ENCODE results near the gene SUGP2.
A peak's percentile ranks its signal among the peaks of the same experiment; 100 is the strongest.

SUGP2 gene

DNA sequence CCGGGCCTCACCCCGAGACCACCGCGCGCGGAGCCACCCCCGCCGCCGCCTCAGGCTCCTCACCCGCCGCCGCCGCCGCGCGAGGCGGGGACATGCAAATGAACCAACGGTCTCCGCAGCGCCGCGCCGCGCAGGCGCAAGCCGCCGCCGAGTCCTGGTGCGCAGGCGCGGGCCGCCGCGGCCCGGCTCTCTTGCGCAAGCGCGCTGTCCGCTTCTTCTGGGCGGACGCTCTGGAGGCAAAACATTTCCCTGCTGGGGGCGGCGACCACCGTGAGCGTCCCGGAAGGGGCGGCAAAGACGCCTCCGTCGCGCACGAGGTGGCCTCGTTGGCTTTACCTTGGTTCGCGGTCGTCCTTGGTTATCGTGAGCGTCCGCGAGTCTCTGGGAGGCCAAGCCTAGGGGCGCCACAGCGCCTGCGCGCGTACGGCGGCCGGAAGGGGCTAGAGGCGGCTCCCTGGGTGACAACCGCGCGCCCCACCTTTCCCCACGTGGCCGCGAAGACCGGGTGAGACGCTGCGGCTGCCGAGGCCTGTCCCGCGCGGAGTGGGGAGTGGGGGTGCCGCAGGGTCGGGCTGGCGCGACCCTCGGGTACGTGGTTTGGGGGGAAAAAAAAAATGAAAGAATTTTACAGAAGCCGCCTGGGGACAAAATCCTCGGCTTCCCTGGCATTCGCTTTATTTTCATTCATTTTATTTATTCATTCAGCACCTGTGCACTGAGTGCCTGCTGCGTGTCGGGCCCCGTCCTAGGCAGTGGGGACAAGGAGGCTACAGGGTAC is at the start of gene SUGP2, which contains the start of gene ARMC6:
SUGP2 (minus strand) TSS at position 92 of the 778 bp plus-strand sequence. CDS start 2,446 bp downstream, outside the sequence.
ARMC6 (plus strand) TSS at position 178 of the 778 bp plus-strand sequence. CDS start 607 bp downstream, outside the sequence.
- DNase-seq (ENCODE audit: low read depth, low spot score), result peak; percentile 78

GRCh38 chr19:19081642-19082151 is 48.4 kb upstream of the SUGP2 start:
- no peak for DNase-seq (ENCODE audit: low read depth, low spot score)

DNA sequence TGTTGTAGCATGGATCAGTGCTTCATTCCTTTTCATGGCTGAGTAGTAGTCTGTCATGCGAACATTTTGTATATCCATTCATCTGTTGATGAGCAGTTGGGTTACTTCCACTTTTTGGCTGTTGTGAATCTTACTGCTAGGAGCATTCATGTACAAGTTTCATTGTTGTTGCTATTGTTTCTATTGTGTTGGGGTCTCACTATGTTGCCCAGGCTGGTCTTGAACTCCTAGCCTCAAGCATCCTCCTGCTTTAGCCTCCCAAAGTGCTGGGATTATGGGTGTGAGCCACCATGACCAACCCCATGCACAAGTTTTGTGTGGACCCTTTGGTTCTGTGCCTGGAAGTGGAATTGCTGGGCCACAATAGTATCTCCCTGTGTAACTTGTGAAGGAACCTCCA is 46.3 kb upstream of the SUGP2 start:
- DNase-seq (ENCODE audit: low read depth, low spot score), result no peak

DNA sequence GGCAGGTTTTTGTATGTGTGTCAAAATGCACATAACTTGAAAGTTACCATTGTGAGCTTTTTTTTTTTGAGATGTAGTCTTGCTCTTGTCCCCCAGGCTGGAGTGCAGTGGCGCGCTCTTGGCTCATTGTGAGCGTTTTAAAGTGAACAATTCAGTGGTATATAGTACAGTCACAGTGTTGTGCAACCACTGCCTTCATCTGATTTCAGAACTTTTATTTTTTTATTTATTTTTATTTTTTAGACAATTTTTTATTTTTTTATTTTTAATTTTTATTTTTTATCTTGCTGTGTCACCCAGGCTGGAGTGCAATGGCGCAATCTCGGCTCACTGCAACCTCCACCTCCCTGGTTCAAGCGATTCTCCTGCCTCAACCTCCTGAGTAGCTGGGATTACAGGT is 45.5 kb upstream of the SUGP2 start:
- no peak for DNase-seq (ENCODE audit: low read depth, low spot score)

GRCh38 chr19:19077103-19077502 is 43.8 kb upstream of the SUGP2 start:
- DNase-seq (ENCODE audit: low read depth, low spot score), result no peak

- DNase-seq (ENCODE audit: low read depth, low spot score), result no peak
Measured at GRCh38 chr19:19076476-19076875, 43.2 kb upstream of the SUGP2 start.

GRCh38 chr19:19075126-19075525 is 41.8 kb upstream of the SUGP2 start:
- no peak for DNase-seq (ENCODE audit: low read depth, low spot score)

GRCh38 chr19:19074196-19074882 is 41.0 kb upstream of the SUGP2 start:
- DNase-seq (ENCODE audit: low read depth, low spot score), result no peak

DNA sequence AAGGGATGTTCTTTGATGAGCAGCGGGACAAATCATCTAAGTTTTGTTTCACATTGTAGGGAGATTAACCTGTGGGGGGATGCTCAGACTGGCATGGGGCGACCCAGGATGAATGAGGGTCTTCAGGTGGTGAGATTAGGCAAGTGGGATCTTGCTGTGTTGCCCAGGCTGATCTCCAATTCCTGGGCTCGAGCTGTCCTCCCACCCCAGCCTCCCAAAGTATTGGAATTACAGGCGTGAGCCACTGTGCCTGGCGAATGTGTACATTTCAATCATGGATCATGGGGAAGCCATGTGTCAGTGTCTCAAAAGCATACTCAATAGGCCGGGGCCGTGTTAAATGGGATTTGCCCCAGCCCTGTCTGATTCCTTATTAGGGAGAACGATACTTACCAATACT is 38.6 kb upstream of the SUGP2 start:
- no peak for DNase-seq (ENCODE audit: low read depth, low spot score)

- DNase-seq (ENCODE audit: low read depth, low spot score), result no peak
Measured at GRCh38 chr19:19068659-19069654, 35.6 kb upstream of the SUGP2 start.

DNA sequence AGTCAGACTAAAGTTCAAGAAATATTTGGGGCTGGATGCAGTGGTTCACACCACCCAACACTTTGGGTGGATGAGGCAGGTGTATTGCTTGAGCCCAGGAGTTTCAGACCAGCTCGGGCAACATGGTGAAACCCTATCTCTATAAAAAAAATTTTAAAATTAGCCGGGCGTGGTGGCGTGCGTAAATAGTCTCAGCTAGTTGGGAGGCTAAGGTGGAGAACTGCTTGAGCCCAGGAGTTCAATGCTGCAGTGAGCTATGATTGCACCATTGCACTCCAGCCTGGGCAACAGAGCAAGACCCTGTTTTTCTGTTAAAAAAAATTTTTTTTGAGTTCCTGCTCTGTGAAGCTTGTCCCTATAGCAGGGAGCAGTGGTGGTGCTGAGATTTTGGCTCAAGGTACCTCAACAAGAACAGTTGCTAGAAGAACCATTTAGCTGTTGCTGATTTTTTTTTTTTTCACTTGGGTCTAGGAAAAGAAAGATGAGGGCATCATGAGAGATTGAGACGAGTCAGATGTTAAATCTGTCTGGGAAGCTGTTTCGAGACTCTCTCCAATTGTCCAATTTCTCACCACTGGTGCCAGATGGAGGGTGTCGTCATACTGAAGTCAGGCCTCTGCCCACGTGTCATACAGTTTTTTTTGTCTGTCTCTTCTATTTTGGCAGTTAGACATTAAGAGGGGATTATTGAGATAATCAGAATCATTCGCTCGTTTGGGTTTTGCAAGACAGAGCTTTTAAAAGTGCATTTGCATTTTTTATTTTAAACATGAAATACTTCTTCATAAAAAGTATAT is 34.2 kb upstream of the SUGP2 start:
- no peak for DNase-seq (ENCODE audit: low read depth, low spot score)

DNA sequence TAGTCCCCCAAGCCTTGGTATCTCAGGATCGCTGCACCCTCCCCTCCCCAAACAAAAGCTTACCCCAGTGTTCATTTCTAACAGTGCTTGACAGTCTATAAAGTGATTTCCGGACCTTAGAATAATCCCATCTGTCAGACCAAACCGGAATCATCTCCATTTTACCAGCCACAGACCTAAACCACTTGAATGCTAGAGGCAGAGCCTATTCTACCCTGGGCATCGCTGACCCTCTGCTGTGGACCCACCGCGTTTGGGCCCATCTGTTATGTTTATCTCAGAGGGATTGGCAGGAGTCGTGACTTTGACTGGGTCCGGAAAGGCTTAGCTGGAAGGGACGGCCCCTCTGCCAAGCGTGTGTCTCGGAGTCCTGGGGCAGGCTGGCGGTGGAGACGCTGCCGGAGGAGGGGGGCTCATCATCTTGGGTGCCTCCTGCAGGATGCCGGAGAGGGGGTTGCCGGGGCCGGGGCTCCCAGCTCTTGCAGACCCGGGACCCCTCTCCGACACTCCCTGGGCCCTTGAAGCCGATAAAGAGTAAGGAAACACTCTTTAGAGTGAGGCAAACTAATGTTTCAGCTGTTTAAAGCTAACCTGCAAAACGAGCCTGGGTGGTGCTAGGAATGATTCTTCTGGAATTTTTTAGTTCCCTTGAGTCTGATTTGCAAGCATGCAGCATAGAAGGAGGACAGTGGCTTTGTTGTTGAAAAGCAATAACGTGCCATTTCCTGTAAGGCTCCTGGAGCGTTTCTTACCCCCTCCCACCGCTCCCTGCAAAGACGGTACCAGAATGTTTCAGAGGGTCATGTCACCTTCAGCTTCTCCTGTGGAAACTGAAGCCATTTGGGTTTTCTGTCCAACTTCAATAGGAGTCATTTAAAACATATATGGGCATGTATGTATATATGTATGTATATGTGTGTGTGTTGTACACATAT is 31.8 kb upstream of the SUGP2 start:
- no peak for DNase-seq (ENCODE audit: low read depth, low spot score)

GRCh38 chr19:19064098-19064722 is 30.9 kb upstream of the SUGP2 start:
- DNase-seq (ENCODE audit: low read depth, low spot score), result no peak

- peak; percentile 99 for DNase-seq (ENCODE audit: low read depth, low spot score)
Measured at GRCh38 chr19:19063183-19064097, 30.1 kb upstream of the SUGP2 start, which contains the start of gene SLC25A42. Gene SLC25A42, plus strand, starts transcription at chr19:19063994. Its CDS starts 32,131 bp downstream, at chr19:19096125.

- no peak for DNase-seq (ENCODE audit: low read depth, low spot score)
Measured at GRCh38 chr19:19062454-19063182, 29.3 kb upstream of the SUGP2 start.

DNA sequence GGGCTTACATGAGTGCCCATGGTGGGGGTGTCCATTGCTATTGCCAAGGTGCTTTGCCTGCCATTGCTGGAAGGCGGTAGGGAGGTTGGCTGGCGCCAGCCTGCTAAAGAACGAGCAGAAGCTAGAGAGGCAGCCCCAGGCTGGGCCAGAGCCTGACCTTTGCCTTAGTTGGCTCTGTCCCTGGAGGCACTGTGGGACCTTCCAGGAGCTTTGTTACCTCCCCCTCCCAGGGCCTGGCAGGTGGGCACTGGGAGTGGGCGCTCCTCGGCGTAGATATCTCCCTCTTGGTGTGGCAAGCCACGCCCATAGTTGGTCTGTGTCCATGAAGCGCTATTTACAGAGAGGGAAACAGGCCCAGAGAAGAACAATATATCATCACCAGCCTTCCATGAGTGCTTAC is 28.2 kb upstream of the SUGP2 start:
- DNase-seq (ENCODE audit: low read depth, low spot score), result no peak
